Stomach (tissue), 9 donors: ENCODE measurements around the gene ATP9B. TPM values are rescaled to one million over a fixed set of nuclear protein-coding genes. Genes with fewer than 3 reads are reported as not detected.

Experiments
- DNase-seq, 2 donors: peaks; one replicate each; pipeline versions ENCODE4 v3.0.0 to v3.0.0-alpha.2; 2013 to 2019
- H3K27ac ChIP-seq, 5 donors: fragments of 200-600 bp in 4 of 5; sonication (generic) in 4 of 5; one replicate each; pipeline ENCODE4 v1.5.1; 2013 to 2019; ENCODE audit warnings: mild to moderate bottlenecking in 1 of 5, moderate library complexity in 1 of 5
- H3K27me3 ChIP-seq, 3 donors: fragments of 200-600 bp; sonication (generic); one replicate each; pipeline ENCODE4 v1.5.1; 2017 to 2019; ENCODE audit warnings: mixed run types in 1 of 3
- H3K36me3 ChIP-seq, 4 donors: fragments of 200-600 bp; sonication (generic); 1 replicate in 3 of 4; 2 replicates in 1 of 4; pipeline ENCODE4 v1.5.1; 2016 to 2019
- H3K4me1 ChIP-seq, 4 donors: fragments of 200-600 bp; sonication (generic); one replicate each; pipeline ENCODE4 v1.5.1; 2016 to 2019
- H3K4me3 ChIP-seq, 4 donors: fragments of 200-600 bp; sonication (generic) in 3 of 4; one replicate each; pipeline ENCODE4 v1.5.1; 2016 to 2019; ENCODE audit warnings: mild to moderate bottlenecking in 1 of 4
- H3K9me3 ChIP-seq, 4 donors: fragments of 200-600 bp; sonication (generic); one replicate each; pipeline ENCODE4 v1.5.1; 2016 to 2019
- EP300 ChIP-seq: sonication (generic); formaldehyde crosslinking; IDR thresholded peaks from one replicate; pipeline ENCODE4 v1.6.1; 2017; ENCODE audit warnings: antibody characterized with exemption
- POLR2A ChIP-seq, 4 donors: fragments of 450-650 bp; IDR thresholded peaks; one replicate each; pipeline ENCODE4 v1.6.1; 2016; ENCODE audit warnings: antibody characterized with exemption in 4 of 4, control low read depth in 2 of 4, mild to moderate bottlenecking in 1 of 4, moderate library complexity in 1 of 4
- POLR2AphosphoS5 ChIP-seq, 3 donors: sonication (generic); formaldehyde crosslinking; IDR thresholded peaks; one replicate each; pipeline ENCODE4 v1.6.1; 2016; ENCODE audit warnings: antibody characterized with exemption in 3 of 3
- WGBS, 5 donors: extraction: QIAGEN DNeasy Blood & Tissue Kit in 3 of 5; methylation state at CpG; one replicate each; pipeline versions ENCODE4 v1.1.5 to v1.1.7; 2013 to 2018; 5-methylcytosine and 5-hydroxymethylcytosine counted together
- intact Hi-C: fragments of 100-400 bp; cut with DNase I; formaldehyde crosslinking; loops from one replicate; pipeline ENCODE4 v1.15.1; 2023; ENCODE audit warnings: low total_unique reads
- polyA plus RNA-seq, 3 donors: library from polyadenylated mRNA; stranded (reverse); fragments of 200-250 nt; gene quantifications; one replicate each; pipeline ENCODE4 v1.2.3, GENCODE V29; 2013
- total RNA-seq, 5 donors: library from RNA; depleted of rRNA; stranded (reverse); fragments of >200 nt; gene quantifications; one replicate each; pipeline versions ENCODE4 v1.1.0 to v1.2.3, GENCODE V29; 2014 to 2016
- TF ChIP-seq, protein P1 (sequence below), 7 experiments: fragments of 450-650 bp in 4 of 7; fragments of 200-600 bp in 3 of 7; sonication (generic) in 3 of 7; IDR thresholded peaks; one replicate each; pipeline ENCODE4 v1.5.1; 2016 to 2019; ENCODE audit warnings: antibody characterized with exemption in 7 of 7, control low read depth in 2 of 7, mild to moderate bottlenecking in 1 of 7
- donor health status: healthy with polysubstance abuse.
- donor health status: Bipolar disorder and iron deficiency.
- donor health status: healthy.

The ATP9B gene
- total and polyA plus RNA-seq, 8 donors = 10.6 to 128 (median 34.9) TPM

DNA sequence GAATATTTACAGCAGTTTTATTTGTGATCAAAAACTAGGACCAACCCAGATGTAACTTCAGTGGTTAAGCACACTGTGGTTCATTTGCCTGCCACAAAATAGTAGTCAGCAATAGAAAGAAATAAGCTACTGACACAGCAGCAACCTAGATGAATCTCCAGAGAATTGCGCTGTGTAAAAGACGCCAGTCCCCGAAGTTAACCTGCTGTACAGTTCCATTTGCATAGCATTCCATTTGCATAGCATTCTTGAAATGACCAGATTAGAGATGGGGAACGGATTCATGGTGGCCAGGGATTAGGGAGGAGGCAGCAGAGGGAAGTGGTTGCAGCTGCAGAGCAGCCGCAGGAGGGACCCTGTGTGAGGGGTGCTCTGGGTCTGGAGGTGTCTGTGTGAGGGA, 287.2 kb downstream of the ATP9B start:
- Histone ChIP-seq H3K27me3 (no peaks in the 10 kb centered on the region), H3K4me1 (no peaks in the 10 kb centered on the region), H3K36me3 (peaks cover 8 to 65% (median 62%) of the 10 kb centered on the region in 4 donors), H3K9me3 (no peaks in the 10 kb centered on the region), H3K4me3 (no peak overlapping the region), H3K27ac (no peak overlapping the region)
- WGBS, 5 donors = 83 to 91% (median 88%) methylated on average over 5 of the region's 5 CpGs
- intact Hi-C loops = no loop called here
- TF ChIP-seq POLR2A (IDR thresholded peaks at IDR 0.05) = no peak
- DNase-seq = no peak

DNA sequence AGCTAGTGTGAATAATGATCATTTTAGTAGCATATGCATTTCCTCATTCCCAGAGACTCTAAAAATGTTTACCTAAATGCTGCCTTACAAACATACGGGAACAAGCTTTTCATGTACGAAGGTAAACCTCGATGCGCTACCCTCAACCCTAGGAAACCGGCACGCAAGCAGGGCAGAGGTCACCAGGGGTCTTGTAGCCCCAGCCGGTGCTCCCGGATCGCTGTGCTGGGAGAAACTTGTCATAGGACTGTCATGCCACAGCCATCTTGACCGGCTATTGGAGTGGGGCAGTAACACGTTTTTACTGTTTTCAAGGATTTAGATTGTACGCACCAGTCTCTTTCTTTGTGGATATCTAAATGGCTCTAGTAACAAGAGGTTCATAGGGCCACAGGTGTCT, 291.7 kb downstream of the ATP9B start:
- Histone ChIP-seq H3K9me3 (no peaks in the 10 kb centered on the region), H3K36me3 (peaks cover 21 to 64% (median 61%) of the 10 kb centered on the region in 4 donors), H3K4me1 (no peaks in the 10 kb centered on the region), H3K27ac (no peak overlapping the region), H3K27me3 (no peaks in the 10 kb centered on the region), H3K4me3 (no peak overlapping the region)
- WGBS, 5 donors = 92 to 96% (median 95%) methylated on average over 12 of the region's 12 CpGs
- intact Hi-C loops = no loop called here
- DNase-seq = no peak
- TF ChIP-seq POLR2AphosphoS5 (IDR thresholded peaks at IDR 0.05) = no peak
- TF ChIP-seq EP300 = no peak
- TF ChIP-seq, protein P1, sequence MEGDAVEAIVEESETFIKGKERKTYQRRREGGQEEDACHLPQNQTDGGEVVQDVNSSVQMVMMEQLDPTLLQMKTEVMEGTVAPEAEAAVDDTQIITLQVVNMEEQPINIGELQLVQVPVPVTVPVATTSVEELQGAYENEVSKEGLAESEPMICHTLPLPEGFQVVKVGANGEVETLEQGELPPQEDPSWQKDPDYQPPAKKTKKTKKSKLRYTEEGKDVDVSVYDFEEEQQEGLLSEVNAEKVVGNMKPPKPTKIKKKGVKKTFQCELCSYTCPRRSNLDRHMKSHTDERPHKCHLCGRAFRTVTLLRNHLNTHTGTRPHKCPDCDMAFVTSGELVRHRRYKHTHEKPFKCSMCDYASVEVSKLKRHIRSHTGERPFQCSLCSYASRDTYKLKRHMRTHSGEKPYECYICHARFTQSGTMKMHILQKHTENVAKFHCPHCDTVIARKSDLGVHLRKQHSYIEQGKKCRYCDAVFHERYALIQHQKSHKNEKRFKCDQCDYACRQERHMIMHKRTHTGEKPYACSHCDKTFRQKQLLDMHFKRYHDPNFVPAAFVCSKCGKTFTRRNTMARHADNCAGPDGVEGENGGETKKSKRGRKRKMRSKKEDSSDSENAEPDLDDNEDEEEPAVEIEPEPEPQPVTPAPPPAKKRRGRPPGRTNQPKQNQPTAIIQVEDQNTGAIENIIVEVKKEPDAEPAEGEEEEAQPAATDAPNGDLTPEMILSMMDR (IDR thresholded peaks at IDR 0.05) = no peak
- TF ChIP-seq POLR2A (IDR thresholded peaks at IDR 0.05) = no peak

DNA sequence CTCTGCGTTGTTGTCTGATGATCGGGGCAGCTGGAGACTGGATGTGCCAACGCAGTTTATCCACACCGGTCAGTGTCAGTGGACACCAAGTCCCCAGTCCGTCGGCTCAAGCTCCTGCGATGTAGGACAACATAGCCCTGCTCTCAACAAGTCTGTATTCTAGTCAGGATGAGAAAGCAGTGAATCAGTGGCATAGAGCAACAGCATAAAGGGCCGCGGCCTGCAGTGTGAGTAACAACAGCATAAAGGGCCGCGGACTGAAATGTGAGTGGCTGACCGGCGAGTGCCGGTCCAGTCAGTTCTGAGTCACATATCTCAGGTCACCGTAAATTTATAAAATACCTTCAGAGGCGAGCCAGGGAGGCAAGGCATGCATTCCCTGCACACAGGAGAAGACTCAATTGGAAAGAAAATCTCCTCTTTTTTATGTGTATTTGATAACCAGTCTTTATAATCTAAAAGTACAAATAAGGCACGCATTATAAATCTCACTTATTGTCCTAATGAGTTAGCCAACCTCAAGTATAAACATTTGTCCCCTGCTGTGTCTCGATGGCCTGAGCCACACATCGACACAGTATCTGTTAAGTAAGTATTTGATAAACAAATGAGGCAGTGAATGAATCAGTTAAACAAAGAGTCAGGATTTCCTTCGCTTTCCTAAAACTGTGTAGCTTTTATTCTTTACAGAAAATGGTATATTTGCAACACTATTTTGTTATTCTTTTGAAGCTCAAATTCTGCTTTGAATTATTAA, 292.8 kb downstream of the ATP9B start:
- Histone ChIP-seq H3K27me3 (no peaks in the 10 kb centered on the region), H3K4me3 (no peak overlapping the region), H3K27ac (no peak overlapping the region), H3K36me3 (peaks cover 21 to 73% (median 68%) of the 10 kb centered on the region in 4 donors), H3K9me3 (no peaks in the 10 kb centered on the region), H3K4me1 (no peaks in the 10 kb centered on the region)
- TF ChIP-seq POLR2A (IDR thresholded peaks at IDR 0.05) = no peak
- no peak for TF ChIP-seq POLR2AphosphoS5 (IDR thresholded peaks at IDR 0.05)
- no peak for TF ChIP-seq EP300
- TF ChIP-seq, protein P1 (IDR thresholded peaks at IDR 0.05) = no peak
- no peak for DNase-seq
- intact Hi-C loops = no loop called here
- 80 to 83% (median 82%) methylated on average over 20 of the region's 20 CpGs for WGBS, 5 donors

DNA sequence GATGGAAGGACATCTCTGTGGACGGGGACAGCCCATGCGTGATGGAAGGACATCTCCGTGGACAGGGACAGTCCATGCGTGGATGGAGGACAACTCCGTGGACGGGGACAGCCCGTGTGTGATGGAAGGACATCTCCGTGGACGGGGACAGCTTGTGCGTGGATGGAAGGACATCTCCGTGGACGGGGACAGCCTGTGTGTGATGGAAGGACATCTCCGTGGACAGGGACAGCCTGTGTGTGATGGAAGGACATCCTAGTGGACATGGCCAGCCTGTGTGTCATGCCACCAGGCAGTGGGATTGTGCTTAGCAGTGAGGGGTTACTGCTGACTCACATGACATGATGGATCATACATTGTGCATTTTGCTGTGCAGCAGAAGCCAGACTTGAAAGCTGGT, 296.5 kb downstream of the ATP9B start:
- H3K4me1 ChIP-seq = no peaks in the 10 kb centered on the region
- WGBS, 5 donors = 92 to 98% (median 96%) methylated on average over 13 of the region's 13 CpGs
- H3K36me3 ChIP-seq = peaks cover 21 to 66% (median 57%) of the 10 kb centered on the region in 4 donors
- no peaks in the 10 kb centered on the region for H3K27me3 ChIP-seq
- no peak overlapping the region for H3K4me3 ChIP-seq
- DNase-seq = no peak
- no peaks in the 10 kb centered on the region for H3K9me3 ChIP-seq
- intact Hi-C loops = no loop called here
- TF ChIP-seq EP300 (no peak), POLR2AphosphoS5 (IDR thresholded peaks at IDR 0.05) (no peak), POLR2A (IDR thresholded peaks at IDR 0.05) (no peak)
- TF ChIP-seq, protein P1 (IDR thresholded peaks at IDR 0.05) = no peak
- H3K27ac ChIP-seq = no peak overlapping the region
